B cell (primary cell): ENCODE results near the gene GIMAP2.

Experiments
- CTCF ChIP-seq: fragments of 200-600 bp; IDR thresholded peaks from one replicate; pipeline ENCODE4 v1.8.0; 2022; ENCODE audit warnings: antibody characterized with exemption, mild to moderate bottlenecking
- EZH2 ChIP-seq: IDR thresholded peaks from 2 replicates; pipeline ENCODE4 v1.6.1; 2012; ENCODE audit warnings: borderline replicate concordance, low read depth, mild to moderate bottlenecking, moderate library complexity, low read length; ENCODE audit not compliant: insufficient read depth, poor library complexity, severe bottlenecking

GRCh38 chr7:150717814-150718420, 32.4 kb downstream of the GIMAP2 start:
- TF ChIP-seq CTCF (no peak), EZH2 (no peak)
